H9 (cell line): Measurements from ENCODE around the gene PHAF1. TPM values are rescaled to one million over a fixed set of nuclear protein-coding genes. Genes with fewer than 3 reads are reported as not detected.

Experiments used
- DNase-seq: peaks from one replicate; pipeline ENCODE4 v3.0.0-alpha.2; 2017
- H2AFZ ChIP-seq: one replicate; pipeline ENCODE4 v1.6.1; 2013; ENCODE audit warnings: mild to moderate bottlenecking, low read length, control low read depth, moderate library complexity
- H2AK5ac ChIP-seq: 2 replicates; pipeline ENCODE4 v1.6.1; 2013; ENCODE audit warnings: low read length, control low read depth, mixed read lengths; ENCODE audit not compliant: insufficient read length
- H2BK120ac ChIP-seq: one replicate; pipeline ENCODE4 v1.6.1; 2013; ENCODE audit warnings: low read depth, mild to moderate bottlenecking, low read length, control low read depth, inconsistent platforms; ENCODE audit not compliant: poor library complexity, severe bottlenecking
- H2BK12ac ChIP-seq: 2 replicates; pipeline ENCODE4 v1.6.1; 2013; ENCODE audit warnings: low read length, control low read depth, mixed read lengths, low read depth; ENCODE audit not compliant: insufficient read length
- H2BK15ac ChIP-seq: 2 replicates; pipeline ENCODE4 v1.6.1; 2013; ENCODE audit warnings: low read depth, low read length, control low read depth
- H2BK20ac ChIP-seq: one replicate; pipeline ENCODE4 v1.6.1; 2013; ENCODE audit warnings: low read depth, mild to moderate bottlenecking, low read length, control low read depth, inconsistent platforms; ENCODE audit not compliant: poor library complexity, severe bottlenecking
- H2BK5ac ChIP-seq: 2 replicates; pipeline ENCODE4 v1.6.1; 2013; ENCODE audit warnings: low read length, control low read depth, mixed read lengths; ENCODE audit not compliant: insufficient read length
- H3K14ac ChIP-seq: 2 replicates; pipeline ENCODE4 v1.6.1; 2013; ENCODE audit warnings: low read length, control low read depth; ENCODE audit not compliant: insufficient read depth
- H3K18ac ChIP-seq: 2 replicates; pipeline ENCODE4 v1.6.1; 2013; ENCODE audit warnings: low read depth, mild to moderate bottlenecking, mixed read lengths, low read length, control low read depth; ENCODE audit not compliant: insufficient read length
- H3K23ac ChIP-seq: 2 replicates; pipeline ENCODE4 v1.6.1; 2013; ENCODE audit warnings: low read length, control low read depth, mixed read lengths, low read depth; ENCODE audit not compliant: insufficient read length
- H3K23me2 ChIP-seq: 2 replicates; pipeline ENCODE4 v1.6.1; 2013; ENCODE audit warnings: low read depth, mild to moderate bottlenecking, mixed read lengths, low read length, control low read depth; ENCODE audit not compliant: insufficient read length, poor library complexity, severe bottlenecking
- H3K27ac ChIP-seq: 2 replicates; pipeline ENCODE4 v1.5.1; 2013; ENCODE audit warnings: low read length, control low read depth, mixed read lengths, low read depth; ENCODE audit not compliant: insufficient read length
- H3K27me3 ChIP-seq: 2 replicates; pipeline ENCODE4 v1.6.1; 2013; ENCODE audit warnings: low read length, control low read depth, inconsistent platforms; ENCODE audit not compliant: insufficient read depth
- H3K4ac ChIP-seq: 2 replicates; pipeline ENCODE4 v1.6.1; 2013; ENCODE audit warnings: low read depth, mild to moderate bottlenecking, control low read depth, inconsistent platforms, low read length, moderate library complexity
- H3K4me1 ChIP-seq: 2 replicates; pipeline ENCODE4 v1.6.1; 2013; ENCODE audit warnings: low read length, control low read depth, inconsistent platforms; ENCODE audit not compliant: insufficient read depth
- H3K4me2 ChIP-seq: 2 replicates; pipeline ENCODE4 v1.6.1; 2013; ENCODE audit warnings: low read length, control low read depth, mixed read lengths; ENCODE audit not compliant: insufficient read length, insufficient read depth
- H3K56ac ChIP-seq: 2 replicates; pipeline ENCODE4 v1.6.1; 2013; ENCODE audit warnings: low read depth, mild to moderate bottlenecking, mixed read lengths, low read length, control low read depth; ENCODE audit not compliant: insufficient read length
- H3K79me1 ChIP-seq: 2 replicates; pipeline ENCODE4 v1.6.1; 2013; ENCODE audit warnings: low read depth, mild to moderate bottlenecking, moderate library complexity, low read length, control low read depth, inconsistent platforms; ENCODE audit not compliant: insufficient read depth, poor library complexity, severe bottlenecking
- H3K79me2 ChIP-seq: 2 replicates; pipeline ENCODE4 v1.6.1; 2013; ENCODE audit warnings: low read length, control low read depth, inconsistent platforms; ENCODE audit not compliant: insufficient read depth
- H3K9ac ChIP-seq: 2 replicates; pipeline ENCODE4 v1.6.1; 2013; ENCODE audit warnings: low read length, control low read depth, mixed read lengths; ENCODE audit not compliant: insufficient read length; ENCODE audit errors: extremely low read depth
- H3K9me3 ChIP-seq: one replicate; pipeline ENCODE4 v1.6.1; 2013; ENCODE audit warnings: low read depth, low read length, inconsistent platforms; ENCODE audit not compliant: control insufficient read depth
- H3T11ph ChIP-seq: one replicate; pipeline ENCODE4 v1.6.1; 2013; ENCODE audit warnings: mild to moderate bottlenecking, low read length, control low read depth, inconsistent platforms
- H4K20me1 ChIP-seq: one replicate; pipeline ENCODE4 v1.6.1; 2013; ENCODE audit not compliant: control insufficient read depth, insufficient read length, insufficient read depth
- H4K5ac ChIP-seq: 2 replicates; pipeline ENCODE4 v1.6.1; 2013; ENCODE audit warnings: low read depth, mild to moderate bottlenecking, mixed read lengths, low read length, control low read depth; ENCODE audit not compliant: insufficient read length
- H4K8ac ChIP-seq: replicated peaks from 2 replicates; pipeline ENCODE4 v1.6.1; 2013; ENCODE audit warnings: low read length, control low read depth, mixed read lengths, low read depth; ENCODE audit not compliant: insufficient read length
- H4K91ac ChIP-seq: 2 replicates; pipeline ENCODE4 v1.6.1; 2013; ENCODE audit warnings: low read depth, mild to moderate bottlenecking, moderate library complexity, mixed read lengths, low read length, control low read depth; ENCODE audit not compliant: insufficient read length
- H3K27ac Mint-ChIP-seq, 3 experiments: 2 replicates in 2 of 3; 3 replicates in 1 of 3; pipeline ENCODE4 v1.8.0; 2020 to 2021; ENCODE audit warnings: mixed read lengths in 3 of 3, mild to moderate bottlenecking in 1 of 3, moderate library complexity in 1 of 3
- H3K27me3 Mint-ChIP-seq: 2 replicates; pipeline ENCODE4 v1.8.0; 2021; ENCODE audit warnings: low read depth, mild to moderate bottlenecking, moderate library complexity, mixed read lengths
- H3K36me3 Mint-ChIP-seq, 3 experiments: 2 replicates in 2 of 3; 3 replicates in 1 of 3; pipeline ENCODE4 v1.8.0; 2020 to 2021; ENCODE audit warnings: low read depth in 3 of 3, mixed read lengths in 3 of 3; ENCODE audit not compliant: insufficient read depth in 1 of 3
- H3K4me1 Mint-ChIP-seq, 2 experiments: 2 replicates each; pipeline ENCODE4 v1.8.0; 2020; ENCODE audit warnings: mixed read lengths in 2 of 2
- H3K4me3 Mint-ChIP-seq, 2 experiments: 2 replicates in 1 of 2; 3 replicates in 1 of 2; pipeline ENCODE4 v1.8.0; 2020 to 2021; ENCODE audit warnings: mild to moderate bottlenecking in 2 of 2, mixed read lengths in 2 of 2, moderate library complexity in 1 of 2
- H3K9me3 Mint-ChIP-seq, 2 experiments: 2 replicates in 1 of 2; 3 replicates in 1 of 2; pipeline ENCODE4 v1.8.0; 2020; ENCODE audit warnings: mild to moderate bottlenecking in 2 of 2, mixed read lengths in 2 of 2, moderate library complexity in 1 of 2
- CTCF ChIP-seq: fragments of 200-600 bp; sonication (generic); conservative IDR thresholded peaks from 3 replicates; pipeline ENCODE4 v1.8.0; 2021; ENCODE audit warnings: antibody characterized with exemption, mild to moderate bottlenecking
- WGBS: extraction: QIAGEN DNeasy Blood & Tissue Kit; methylation state at CpG from one replicate; pipeline ENCODE4 v1.1.7; 2013; ENCODE audit warnings: missing lambda C conversion rate, low lambda C conversion rate, mixed read lengths; ENCODE audit not compliant: insufficient read length; ENCODE audit errors: extremely low coverage; 5-methylcytosine and 5-hydroxymethylcytosine counted together
- total RNA-seq: library from RNA; stranded (reverse); gene quantifications from 2 replicates; pipeline ENCODE4 v1.2.1, GENCODE V29; 2021

Gene PHAF1
- total RNA-seq, 1 experiment from 2014 or later: 18.8 TPM

DNA sequence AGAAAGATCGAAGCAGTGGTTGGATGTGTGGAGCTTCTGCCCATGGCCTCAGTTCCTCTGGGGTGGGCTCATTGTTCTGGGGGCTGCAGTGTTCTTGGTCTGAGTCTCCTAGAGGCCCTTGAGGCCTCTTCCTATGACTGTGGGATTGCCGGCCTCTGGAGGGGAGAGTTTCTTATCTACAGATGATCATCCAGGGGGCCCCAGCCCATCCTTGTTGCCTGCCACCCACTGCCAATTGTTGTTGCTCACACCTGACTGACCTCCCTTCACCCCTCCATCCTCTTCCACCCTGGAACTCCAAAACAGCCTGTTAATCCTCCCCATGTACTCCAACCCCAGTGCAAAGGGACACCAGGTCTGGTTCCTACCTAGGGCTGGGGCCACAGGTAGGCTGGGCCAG lies 35.2 kb downstream of the PHAF1 start:
- H3K56ac ChIP-seq: no peak overlapping the region

More for the DNA sequence above, 35.2 kb downstream of the PHAF1 start:
- H2BK20ac ChIP-seq: no peak overlapping the region
- no peak overlapping the region for H3K23ac ChIP-seq
- H2AFZ ChIP-seq: no peak overlapping the region
- no CpG with 5 or more reads among the region's 2 CpGs for WGBS
- no peak overlapping the region for H4K91ac ChIP-seq
- peaks cover 3% of the 10 kb centered on the region in 2 experiments; a peak in 2 of 4 replicates for H3K4me1 Mint-ChIP-seq
- no peak overlapping the region for H2BK120ac ChIP-seq
- H3K14ac ChIP-seq: no peak overlapping the region
- no peak overlapping the region; a peak in 1 of 7 replicates for H3K27ac Mint-ChIP-seq
- H3K9me3 Mint-ChIP-seq: peaks cover 0 to 3% of the 10 kb centered on the region in 2 experiments; a peak in 1 of 5 replicates
- H2BK5ac ChIP-seq: no peak overlapping the region
- H4K20me1 ChIP-seq: no peaks in the 10 kb centered on the region
- H3K9ac ChIP-seq: no peak overlapping the region
- no peak overlapping the region for H2AK5ac ChIP-seq
- no peak overlapping the region for H2BK15ac ChIP-seq
- no peak overlapping the region for H3K18ac ChIP-seq
- no peak overlapping the region for H2BK12ac ChIP-seq
- H3K27me3 Mint-ChIP-seq: no peaks in the 10 kb centered on the region; the same call in 1 of the 2 replicates
- no peaks in the 10 kb centered on the region for H3K23me2 ChIP-seq
- H3K4me1 ChIP-seq: no peaks in the 10 kb centered on the region
- H4K8ac ChIP-seq: no peak overlapping the region
- no peaks in the 10 kb centered on the region for H3K79me2 ChIP-seq
- no peak for DNase-seq
- no peak overlapping the region for H3K27ac ChIP-seq
- H3K36me3 Mint-ChIP-seq: peaks cover 21 to 83% (median 83%) of the 10 kb centered on the region in 3 experiments
- H4K5ac ChIP-seq: no peak overlapping the region
- H3K4me3 Mint-ChIP-seq: no peak overlapping the region
- H3K4ac ChIP-seq: no peak overlapping the region
- no peak for TF ChIP-seq CTCF
- no peaks in the 10 kb centered on the region for H3K9me3 ChIP-seq
- no peak overlapping the region for H3T11ph ChIP-seq
- H3K4me2 ChIP-seq: no peak overlapping the region
- no peaks in the 10 kb centered on the region for H3K27me3 ChIP-seq
- no peaks in the 10 kb centered on the region for H3K79me1 ChIP-seq
